ENCODE results near the gene PFDN1.

DNA sequence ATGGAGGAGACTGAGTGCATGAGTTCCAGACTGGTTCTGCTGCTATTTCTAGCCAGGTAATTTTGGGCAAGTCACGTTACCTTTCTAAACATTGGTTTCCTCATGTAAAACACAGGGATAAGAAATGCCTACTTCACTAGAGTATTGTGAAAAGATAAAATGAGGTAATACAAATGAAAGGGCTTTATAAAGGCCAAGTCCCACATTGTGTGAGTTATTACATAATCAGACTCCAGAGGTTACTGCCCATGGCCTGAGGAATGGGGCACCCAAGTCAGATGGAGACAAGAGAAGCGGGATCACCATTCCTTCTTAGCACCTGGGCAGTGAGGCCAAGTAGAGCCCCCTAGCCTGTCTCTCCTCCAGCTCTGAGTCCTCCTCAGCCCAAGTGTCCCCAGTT lies 36.0 kb upstream of the PFDN1 start:
- TF ChIP-seq, protein P1, sequence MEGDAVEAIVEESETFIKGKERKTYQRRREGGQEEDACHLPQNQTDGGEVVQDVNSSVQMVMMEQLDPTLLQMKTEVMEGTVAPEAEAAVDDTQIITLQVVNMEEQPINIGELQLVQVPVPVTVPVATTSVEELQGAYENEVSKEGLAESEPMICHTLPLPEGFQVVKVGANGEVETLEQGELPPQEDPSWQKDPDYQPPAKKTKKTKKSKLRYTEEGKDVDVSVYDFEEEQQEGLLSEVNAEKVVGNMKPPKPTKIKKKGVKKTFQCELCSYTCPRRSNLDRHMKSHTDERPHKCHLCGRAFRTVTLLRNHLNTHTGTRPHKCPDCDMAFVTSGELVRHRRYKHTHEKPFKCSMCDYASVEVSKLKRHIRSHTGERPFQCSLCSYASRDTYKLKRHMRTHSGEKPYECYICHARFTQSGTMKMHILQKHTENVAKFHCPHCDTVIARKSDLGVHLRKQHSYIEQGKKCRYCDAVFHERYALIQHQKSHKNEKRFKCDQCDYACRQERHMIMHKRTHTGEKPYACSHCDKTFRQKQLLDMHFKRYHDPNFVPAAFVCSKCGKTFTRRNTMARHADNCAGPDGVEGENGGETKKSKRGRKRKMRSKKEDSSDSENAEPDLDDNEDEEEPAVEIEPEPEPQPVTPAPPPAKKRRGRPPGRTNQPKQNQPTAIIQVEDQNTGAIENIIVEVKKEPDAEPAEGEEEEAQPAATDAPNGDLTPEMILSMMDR (conservative IDR thresholded peaks at IDR 0.05; ENCODE audit: low read depth, low read length), result no peak
- no peak for TF ChIP-seq EZH2 (IDR thresholded peaks at IDR 0.05; ENCODE audit: borderline replicate concordance, low read depth, low read length, poor library complexity, severe bottlenecking)

Measured in A673 (cell line).